ENCODE results near the gene YIF1A. TPM values are rescaled to one million over a fixed set of nuclear protein-coding genes. Genes with fewer than 3 reads are reported as not detected.
A peak's percentile ranks its signal among the peaks of the same experiment; 100 is the strongest.
"Not testable (repeated sequence)": the region's sequence is repeated elsewhere in the genome, so short reads cannot be mapped to it uniquely, and the experiment has no call there.

Gene YIF1A
- total and polyA plus RNA-seq, 9 donors: 45.3 to 58.9 (median 53.7) TPM

- no peak for DNase-seq
- Histone ChIP-seq H3K36me3 (ENCODE audit: control insufficient read depth, insufficient read depth, low read length) (no peaks in the 10 kb centered on the region), H3K27ac (ENCODE audit: low read length) (peak overlapping the region; percentile 97), H3K4me3 (ENCODE audit: low read length) (peak overlapping the region; percentile 62), H3K9me3 (replicated peaks; ENCODE audit: control insufficient read depth, low read depth, low read length) (no peaks in the 10 kb centered on the region), H3K4me1 (ENCODE audit: control insufficient read depth, insufficient read depth, low read length) (peaks cover 38% of the 10 kb centered on the region), H3K27me3 (ENCODE audit: control insufficient read depth, insufficient read depth, low read length) (peaks cover 19% of the 10 kb centered on the region)
- 9% methylated on average over 14 of the region's 26 CpGs for WGBS (ENCODE audit: insufficient coverage)
Observed at GRCh38 chr11:66311470-66311964, 22.6 kb upstream of the YIF1A start.

- not testable (repeated sequence) for H3K27ac ChIP-seq (ENCODE audit: low read length); DNase-seq; H3K36me3 ChIP-seq (ENCODE audit: control insufficient read depth, insufficient read depth, low read length); H3K9me3 ChIP-seq (replicated peaks; ENCODE audit: control insufficient read depth, low read depth, low read length); H3K4me3 ChIP-seq (ENCODE audit: low read length)
- Histone ChIP-seq H3K4me1 (ENCODE audit: control insufficient read depth, insufficient read depth, low read length) (peaks cover 33% of the 10 kb centered on the region), H3K27me3 (ENCODE audit: control insufficient read depth, insufficient read depth, low read length) (peaks cover 19% of the 10 kb centered on the region)
- 87% methylated on average over 5 of the region's 18 CpGs for WGBS (ENCODE audit: insufficient coverage)
Observed at GRCh38 chr11:66310803-66311440, 22.0 kb upstream of the YIF1A start.

- H3K9me3 ChIP-seq (replicated peaks; ENCODE audit: control insufficient read depth, low read depth, low read length): no peaks in the 10 kb centered on the region
- no peak overlapping the region for H3K27ac ChIP-seq (ENCODE audit: low read length)
- no peak overlapping the region for H3K4me3 ChIP-seq (ENCODE audit: low read length)
- H3K4me1 ChIP-seq (ENCODE audit: control insufficient read depth, insufficient read depth, low read length): peaks cover 29% of the 10 kb centered on the region
- DNase-seq: no peak
- no peaks in the 10 kb centered on the region for H3K36me3 ChIP-seq (ENCODE audit: control insufficient read depth, insufficient read depth, low read length)
- no CpG with 5 or more reads among the region's 8 CpGs for WGBS (ENCODE audit: insufficient coverage)
- H3K27me3 ChIP-seq (ENCODE audit: control insufficient read depth, insufficient read depth, low read length): peaks cover 19% of the 10 kb centered on the region
Observed at GRCh38 chr11:66310324-66310723, 21.4 kb upstream of the YIF1A start.

- Histone ChIP-seq H3K4me1 (ENCODE audit: control insufficient read depth, insufficient read depth, low read length) (peaks cover 22% of the 10 kb centered on the region), H3K9me3 (replicated peaks; ENCODE audit: control insufficient read depth, low read depth, low read length) (no peaks in the 10 kb centered on the region), H3K36me3 (ENCODE audit: control insufficient read depth, insufficient read depth, low read length) (no peaks in the 10 kb centered on the region), H3K4me3 (ENCODE audit: low read length) (no peak overlapping the region), H3K27me3 (ENCODE audit: control insufficient read depth, insufficient read depth, low read length) (peaks cover 14% of the 10 kb centered on the region), H3K27ac (ENCODE audit: low read length) (no peak overlapping the region)
- WGBS (ENCODE audit: insufficient coverage): 43% methylated on average over 3 of the region's 3 CpGs
- no peak for DNase-seq
Observed at GRCh38 chr11:66309475-66309874, 20.5 kb upstream of the YIF1A start.

GRCh38 chr11:66302656-66303055 lies 13.7 kb upstream of the YIF1A start:
- Histone ChIP-seq H3K4me1 (ENCODE audit: control insufficient read depth, insufficient read depth, low read length) (no peaks in the 10 kb centered on the region), H3K36me3 (ENCODE audit: control insufficient read depth, insufficient read depth, low read length) (no peaks in the 10 kb centered on the region), H3K9me3 (replicated peaks; ENCODE audit: control insufficient read depth, low read depth, low read length) (no peaks in the 10 kb centered on the region), H3K27ac (ENCODE audit: low read length) (no peak overlapping the region), H3K4me3 (ENCODE audit: low read length) (no peak overlapping the region), H3K27me3 (ENCODE audit: control insufficient read depth, insufficient read depth, low read length) (peaks cover 4% of the 10 kb centered on the region)
- WGBS (ENCODE audit: insufficient coverage): 82% methylated on average over 9 of the region's 12 CpGs
- DNase-seq: no peak

- Histone ChIP-seq H3K4me3 (ENCODE audit: low read length) (no peak overlapping the region), H3K27me3 (ENCODE audit: control insufficient read depth, insufficient read depth, low read length) (peaks cover 3% of the 10 kb centered on the region), H3K9me3 (replicated peaks; ENCODE audit: control insufficient read depth, low read depth, low read length) (no peaks in the 10 kb centered on the region), H3K4me1 (ENCODE audit: control insufficient read depth, insufficient read depth, low read length) (no peaks in the 10 kb centered on the region), H3K36me3 (ENCODE audit: control insufficient read depth, insufficient read depth, low read length) (no peaks in the 10 kb centered on the region), H3K27ac (ENCODE audit: low read length) (no peak overlapping the region)
- no peak for DNase-seq
- WGBS (ENCODE audit: insufficient coverage): 40% methylated on average over 1 of the region's 3 CpGs
Observed at GRCh38 chr11:66299186-66299585, 10.2 kb upstream of the YIF1A start.

GRCh38 chr11:66297610-66298009 lies 8.7 kb upstream of the YIF1A start:
- H3K27me3 ChIP-seq (ENCODE audit: control insufficient read depth, insufficient read depth, low read length): peaks cover 18% of the 10 kb centered on the region
- H3K27ac ChIP-seq (ENCODE audit: low read length): no peak overlapping the region
- H3K4me3 ChIP-seq (ENCODE audit: low read length): no peak overlapping the region
- H3K4me1 ChIP-seq (ENCODE audit: control insufficient read depth, insufficient read depth, low read length): no peaks in the 10 kb centered on the region
- WGBS (ENCODE audit: insufficient coverage): 54% methylated on average over 5 of the region's 8 CpGs
- DNase-seq: no peak
- no peaks in the 10 kb centered on the region for H3K36me3 ChIP-seq (ENCODE audit: control insufficient read depth, insufficient read depth, low read length)
- H3K9me3 ChIP-seq (replicated peaks; ENCODE audit: control insufficient read depth, low read depth, low read length): no peaks in the 10 kb centered on the region

- WGBS (ENCODE audit: insufficient coverage): 84% methylated on average over 120 of the region's 123 CpGs
Observed at GRCh38 chr11:66294626-66295620, 6.0 kb upstream of the YIF1A start.

GRCh38 chr11:66293777-66294625 lies 5.1 kb upstream of the YIF1A start:
- no peaks in the 10 kb centered on the region for H3K9me3 ChIP-seq (replicated peaks; ENCODE audit: control insufficient read depth, low read depth, low read length)
- WGBS (ENCODE audit: insufficient coverage): 82% methylated on average over 28 of the region's 30 CpGs
- H3K36me3 ChIP-seq (ENCODE audit: control insufficient read depth, insufficient read depth, low read length): no peaks in the 10 kb centered on the region
- DNase-seq: no peak
- no peak overlapping the region for H3K27ac ChIP-seq (ENCODE audit: low read length)
- H3K4me3 ChIP-seq (ENCODE audit: low read length): no peak overlapping the region
- peaks cover 43% of the 10 kb centered on the region for H3K27me3 ChIP-seq (ENCODE audit: control insufficient read depth, insufficient read depth, low read length)
- peaks cover 10% of the 10 kb centered on the region for H3K4me1 ChIP-seq (ENCODE audit: control insufficient read depth, insufficient read depth, low read length)

More at GRCh38 chr11:66294626-66295620, 6.0 kb upstream of the YIF1A start:
- H3K27me3 ChIP-seq (ENCODE audit: control insufficient read depth, insufficient read depth, low read length): peaks cover 40% of the 10 kb centered on the region
- H3K27ac ChIP-seq (ENCODE audit: low read length): no peak overlapping the region
- no peak overlapping the region for H3K4me3 ChIP-seq (ENCODE audit: low read length)
- no peaks in the 10 kb centered on the region for H3K9me3 ChIP-seq (replicated peaks; ENCODE audit: control insufficient read depth, low read depth, low read length)
- no peak for DNase-seq
- H3K4me1 ChIP-seq (ENCODE audit: control insufficient read depth, insufficient read depth, low read length): peaks cover 6% of the 10 kb centered on the region
- H3K36me3 ChIP-seq (ENCODE audit: control insufficient read depth, insufficient read depth, low read length): no peaks in the 10 kb centered on the region
